Uterus (tissue), 2 donors: Measurements from ENCODE around the gene CCN2.

Experiments
- POLR2A ChIP-seq, 2 donors: fragments of 450-650 bp; IDR thresholded peaks; one replicate each; pipeline ENCODE4 v1.6.1; 2016; ENCODE audit warnings: antibody characterized with exemption in 2 of 2, mild to moderate bottlenecking in 1 of 2, moderate library complexity in 1 of 2
- TF ChIP-seq, protein P1 (sequence below), 4 experiments: fragments of 200-600 bp in 2 of 4; fragments of 450-650 bp in 2 of 4; sonication (generic) in 2 of 4; IDR thresholded peaks; one replicate each; pipeline ENCODE4 v1.5.1; 2016 to 2019; ENCODE audit warnings: antibody characterized with exemption in 4 of 4, mild to moderate bottlenecking in 2 of 4, moderate library complexity in 1 of 4

DNA sequence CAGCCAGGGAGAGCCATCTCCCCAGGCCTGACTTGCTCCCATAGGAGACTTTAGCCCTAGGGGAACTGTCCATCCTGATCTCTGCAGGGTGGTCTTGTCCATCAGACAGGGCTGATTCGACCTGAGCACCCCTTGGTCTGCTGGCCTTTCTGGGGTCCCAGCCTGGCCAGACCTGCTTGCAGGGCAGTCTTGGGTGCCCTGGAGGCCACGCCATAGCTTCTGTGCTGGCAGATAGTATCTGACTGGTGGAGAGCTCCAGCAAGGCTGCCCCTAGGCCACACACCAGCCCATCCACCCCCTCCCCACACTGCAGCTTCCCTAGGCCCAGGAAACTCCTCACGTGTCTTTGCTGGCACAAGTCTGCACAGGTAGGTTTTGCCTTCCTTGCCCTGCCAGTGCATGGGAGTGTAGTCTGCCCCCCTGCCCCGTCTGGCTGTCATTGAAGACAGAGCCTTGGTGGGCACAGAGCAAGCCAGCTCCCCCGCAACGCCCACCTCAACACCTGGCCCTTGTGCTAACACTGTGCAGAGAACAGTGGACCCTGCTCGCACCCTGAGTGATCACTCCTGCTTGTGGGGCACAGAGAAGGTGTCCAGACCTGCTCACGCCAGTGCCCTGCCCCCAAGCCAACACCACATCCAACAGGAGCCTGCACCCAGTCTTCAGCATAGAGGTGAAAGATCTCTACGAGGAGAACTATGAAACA is 32.4 kb downstream of the CCN2 start:
- TF ChIP-seq, protein P1, sequence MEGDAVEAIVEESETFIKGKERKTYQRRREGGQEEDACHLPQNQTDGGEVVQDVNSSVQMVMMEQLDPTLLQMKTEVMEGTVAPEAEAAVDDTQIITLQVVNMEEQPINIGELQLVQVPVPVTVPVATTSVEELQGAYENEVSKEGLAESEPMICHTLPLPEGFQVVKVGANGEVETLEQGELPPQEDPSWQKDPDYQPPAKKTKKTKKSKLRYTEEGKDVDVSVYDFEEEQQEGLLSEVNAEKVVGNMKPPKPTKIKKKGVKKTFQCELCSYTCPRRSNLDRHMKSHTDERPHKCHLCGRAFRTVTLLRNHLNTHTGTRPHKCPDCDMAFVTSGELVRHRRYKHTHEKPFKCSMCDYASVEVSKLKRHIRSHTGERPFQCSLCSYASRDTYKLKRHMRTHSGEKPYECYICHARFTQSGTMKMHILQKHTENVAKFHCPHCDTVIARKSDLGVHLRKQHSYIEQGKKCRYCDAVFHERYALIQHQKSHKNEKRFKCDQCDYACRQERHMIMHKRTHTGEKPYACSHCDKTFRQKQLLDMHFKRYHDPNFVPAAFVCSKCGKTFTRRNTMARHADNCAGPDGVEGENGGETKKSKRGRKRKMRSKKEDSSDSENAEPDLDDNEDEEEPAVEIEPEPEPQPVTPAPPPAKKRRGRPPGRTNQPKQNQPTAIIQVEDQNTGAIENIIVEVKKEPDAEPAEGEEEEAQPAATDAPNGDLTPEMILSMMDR (IDR thresholded peaks at IDR 0.05), result no peak
- no peak for TF ChIP-seq POLR2A (IDR thresholded peaks at IDR 0.05)
